Cardiac muscle cell (in vitro differentiated cells and primary cell): ENCODE data around the gene OR4D2. TPM values are rescaled to one million over a fixed set of nuclear protein-coding genes. Genes with fewer than 3 reads are reported as not detected.

Experiments
- DNase-seq, 2 donors: peaks; one replicate each; pipeline versions ENCODE4 v3.0.0 to v3.0.0-alpha.2; 2010 to 2017; ENCODE audit warnings: low read depth in 1 of 2, low spot score in 1 of 2
- H3K27ac ChIP-seq: fragments of 200-600 bp; sonication (generic); 2 replicates; pipeline ENCODE4 v1.5.1; 2016
- H3K27me3 ChIP-seq: fragments of 200-600 bp; sonication (generic); 2 replicates; pipeline ENCODE4 v1.6.0; 2016; ENCODE audit warnings: control low read depth
- H3K36me3 ChIP-seq: fragments of 200-600 bp; sonication (generic); 2 replicates; pipeline ENCODE4 v1.5.1; 2016; ENCODE audit warnings: control low read depth
- H3K4me1 ChIP-seq: fragments of 200-600 bp; sonication (generic); 2 replicates; pipeline ENCODE4 v1.8.1; 2017; ENCODE audit warnings: low read depth, mild to moderate bottlenecking, mixed run types
- H3K4me3 ChIP-seq: fragments of 200-600 bp; sonication (generic); 2 replicates; pipeline ENCODE4 v1.5.1; 2016; ENCODE audit warnings: mild to moderate bottlenecking
- H3K9me3 ChIP-seq: fragments of 200-600 bp; sonication (generic); 2 replicates; pipeline ENCODE4 v1.5.1; 2017; ENCODE audit warnings: low read depth, mild to moderate bottlenecking, control low read depth
- CTCF ChIP-seq: IDR thresholded peaks from 2 replicates; pipeline ENCODE4 v1.5.1; 2012; ENCODE audit warnings: low read depth, mild to moderate bottlenecking, low read length
- polyA plus RNA-seq: library from polyadenylated mRNA; unstranded; fragments of >200 nt; fragmentation: Nextera tagmentation; extraction: Ambion mirVana; gene quantifications from 2 replicates; pipeline ENCODE4 v1.2.1, GENCODE V29; 2016
- total RNA-seq: library from RNA; depleted of rRNA; stranded (reverse); fragments of >200 nt; gene quantifications from 2 replicates; pipeline ENCODE4 v1.2.3, GENCODE V29; 2016

The OR4D2 gene
- total and polyA plus RNA-seq, 2 experiments from 2014 or later: not detected

DNA sequence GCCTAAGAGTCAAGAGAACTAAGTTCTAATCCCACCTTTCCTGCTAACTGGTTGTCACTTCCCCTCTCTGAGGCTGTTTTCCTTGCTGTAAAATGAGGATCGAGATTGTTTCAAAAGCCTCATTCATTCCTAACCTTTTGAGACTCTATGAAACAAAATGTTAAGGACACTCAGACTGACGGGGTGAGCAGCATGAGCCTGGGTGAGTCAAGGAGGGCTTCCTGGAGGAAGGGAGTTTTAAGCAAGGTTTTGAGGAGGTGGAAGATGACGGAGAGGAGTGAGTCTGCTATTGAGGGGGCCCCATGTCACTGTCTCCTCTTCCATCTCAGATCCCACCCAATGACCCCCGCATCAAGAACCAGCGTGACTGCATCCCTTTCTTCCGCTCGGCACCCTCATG is 29.8 kb downstream of the OR4D2 start:
- Histone ChIP-seq H3K4me1 (no peaks in the 10 kb centered on the region), H3K36me3 (no peaks in the 10 kb centered on the region), H3K9me3 (no peaks in the 10 kb centered on the region), H3K27me3 (peaks cover 9% of the 10 kb centered on the region), H3K27ac (no peak overlapping the region), H3K4me3 (no peak overlapping the region)
- TF ChIP-seq CTCF: no peak
- DNase-seq: no peak

- H3K27ac ChIP-seq: no peak overlapping the region
- TF ChIP-seq CTCF: peak; percentile 65
- H3K4me1 ChIP-seq: no peaks in the 10 kb centered on the region
- H3K36me3 ChIP-seq: no peaks in the 10 kb centered on the region
- no peak overlapping the region for H3K4me3 ChIP-seq
- H3K9me3 ChIP-seq: no peaks in the 10 kb centered on the region
- peaks cover 9% of the 10 kb centered on the region for H3K27me3 ChIP-seq
- peak; percentile 36 to 60 for DNase-seq
Observed at GRCh38 chr17:58200024-58200633, 33.3 kb downstream of the OR4D2 start.

DNA sequence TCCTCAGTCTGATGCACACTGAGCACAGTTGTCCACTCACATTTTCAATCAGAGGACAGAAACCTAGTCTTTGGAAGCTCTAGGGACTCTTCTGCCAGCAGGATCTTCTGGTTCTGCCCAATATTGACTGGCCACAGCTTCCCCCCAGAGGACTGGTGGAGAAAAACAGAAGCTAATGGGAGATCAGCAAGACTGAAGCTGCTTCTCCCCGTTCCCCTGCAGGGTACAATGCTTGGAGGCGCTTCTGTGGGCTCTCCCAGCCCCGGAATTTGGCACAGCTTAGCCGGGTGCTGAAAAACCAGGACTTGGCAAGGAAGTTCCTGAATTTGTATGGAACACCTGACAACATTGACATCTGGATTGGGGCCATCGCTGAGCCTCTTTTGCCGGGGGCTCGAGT is 36.1 kb downstream of the OR4D2 start:
- TF ChIP-seq CTCF: no peak
- H3K27ac ChIP-seq: no peak overlapping the region
- no peaks in the 10 kb centered on the region for H3K9me3 ChIP-seq
- DNase-seq: no peak
- peaks cover 3% of the 10 kb centered on the region for H3K36me3 ChIP-seq
- H3K4me3 ChIP-seq: no peak overlapping the region
- H3K4me1 ChIP-seq: no peaks in the 10 kb centered on the region
- H3K27me3 ChIP-seq: peaks cover 9% of the 10 kb centered on the region

DNA sequence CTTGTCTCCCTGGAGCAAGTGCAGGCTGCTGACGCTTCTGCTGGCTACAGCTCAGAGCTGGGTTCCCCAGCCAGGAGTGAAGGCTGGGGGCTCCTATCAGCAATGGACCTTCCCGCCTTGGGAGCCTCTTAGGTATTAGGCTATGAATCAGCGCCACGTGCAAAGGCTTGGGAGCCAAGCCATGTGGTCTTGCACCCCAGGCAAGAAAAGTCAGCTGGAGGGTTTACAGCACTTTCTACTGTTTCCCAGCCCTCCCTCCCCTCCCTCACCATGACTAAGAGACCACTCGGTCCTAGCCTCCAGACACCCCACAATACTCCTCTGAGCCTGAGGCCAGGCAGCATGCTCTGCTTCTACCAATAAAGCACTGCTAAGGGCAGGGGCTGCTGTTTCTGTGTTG is 38.0 kb downstream of the OR4D2 start:
- Histone ChIP-seq H3K36me3 (peaks cover 7% of the 10 kb centered on the region), H3K4me3 (no peak overlapping the region)

GRCh38 chr17:58205936-58206335 is 39.2 kb downstream of the OR4D2 start:
- Histone ChIP-seq H3K27me3 (no peaks in the 10 kb centered on the region), H3K4me3 (no peak overlapping the region), H3K9me3 (no peaks in the 10 kb centered on the region), H3K4me1 (no peaks in the 10 kb centered on the region), H3K27ac (no peak overlapping the region), H3K36me3 (peaks cover 10% of the 10 kb centered on the region)
- no peak for TF ChIP-seq CTCF
- no peak for DNase-seq

More for the DNA sequence above, 38.0 kb downstream of the OR4D2 start:
- no peak overlapping the region for H3K27ac ChIP-seq
- H3K9me3 ChIP-seq: no peaks in the 10 kb centered on the region
- peak in 1 of 2 donors; percentile 3 for DNase-seq
- no peaks in the 10 kb centered on the region for H3K4me1 ChIP-seq
- no peak for TF ChIP-seq CTCF
- H3K27me3 ChIP-seq: no peaks in the 10 kb centered on the region

DNA sequence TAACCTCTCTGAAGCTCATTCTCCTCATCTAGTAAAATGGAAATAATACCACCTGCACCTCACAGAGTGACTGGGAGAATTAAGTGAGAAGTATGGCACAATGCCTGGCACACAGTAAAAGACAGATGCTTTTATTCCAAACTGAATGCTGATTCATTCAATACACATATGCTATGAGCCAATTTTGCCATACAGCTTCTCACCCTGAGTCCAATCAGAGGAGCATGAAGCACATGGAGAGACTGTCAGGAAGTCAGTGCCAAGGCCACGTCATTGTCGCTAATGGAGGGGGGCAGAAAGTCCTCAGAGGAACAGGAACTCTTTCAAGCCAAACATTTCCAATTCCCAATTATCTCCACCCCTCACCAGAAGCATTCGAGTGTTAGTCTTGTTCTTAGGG is 40.7 kb downstream of the OR4D2 start:
- DNase-seq: no peak
- H3K4me3 ChIP-seq: no peak overlapping the region
- no peak overlapping the region for H3K27ac ChIP-seq
- H3K27me3 ChIP-seq: no peaks in the 10 kb centered on the region
- H3K4me1 ChIP-seq: no peaks in the 10 kb centered on the region
- no peaks in the 10 kb centered on the region for H3K9me3 ChIP-seq
- peaks cover 15% of the 10 kb centered on the region for H3K36me3 ChIP-seq
- TF ChIP-seq CTCF: no peak
